Measurements from ENCODE around the gene GID8.
"Not testable (repeated sequence)": the region's sequence is repeated elsewhere in the genome, so short reads cannot be mapped to it uniquely, and the experiment has no call there.

Gene GID8

GRCh38 chr20:62958388-62959100, 20.6 kb downstream of the GID8 start:
- DNase-seq (ENCODE audit: low read depth) = no peak

GRCh38 chr20:62959101-62959971, 21.4 kb downstream of the GID8 start:
- DNase-seq (ENCODE audit: low read depth) = no peak

GRCh38 chr20:62959998-62960436, 22.1 kb downstream of the GID8 start:
- no peak for DNase-seq (ENCODE audit: low read depth)

- not testable (repeated sequence) for DNase-seq (ENCODE audit: low read depth)
Measured at GRCh38 chr20:62960446-62961309, 22.7 kb downstream of the GID8 start.

GRCh38 chr20:62961310-62961783, 23.4 kb downstream of the GID8 start:
- DNase-seq (ENCODE audit: low read depth) = no peak

- no peak for DNase-seq (ENCODE audit: low read depth)
Measured at GRCh38 chr20:62961799-62962198, 23.9 kb downstream of the GID8 start.

- DNase-seq (ENCODE audit: low read depth) = no peak
Measured at GRCh38 chr20:62962221-62962879, 24.4 kb downstream of the GID8 start.

GRCh38 chr20:62962891-62963613, 25.1 kb downstream of the GID8 start:
- no peak for DNase-seq (ENCODE audit: low read depth)

GRCh38 chr20:62963614-62964397, 25.9 kb downstream of the GID8 start:
- DNase-seq (ENCODE audit: low read depth) = no peak

GRCh38 chr20:62964700-62965099, 26.8 kb downstream of the GID8 start:
- DNase-seq (ENCODE audit: low read depth) = no peak

- no peak for DNase-seq (ENCODE audit: low read depth)
Measured at GRCh38 chr20:62965363-62965771, 27.4 kb downstream of the GID8 start.

GRCh38 chr20:62966212-62967148, 28.5 kb downstream of the GID8 start:
- no peak for DNase-seq (ENCODE audit: low read depth)

GRCh38 chr20:62967149-62967501, 29.2 kb downstream of the GID8 start:
- DNase-seq (ENCODE audit: low read depth) = no peak

- no peak for DNase-seq (ENCODE audit: low read depth)
Measured at GRCh38 chr20:62967628-62968351, 29.8 kb downstream of the GID8 start.

- no peak for DNase-seq (ENCODE audit: low read depth)
Measured at GRCh38 chr20:62968378-62969178, 30.6 kb downstream of the GID8 start.

- no peak for DNase-seq (ENCODE audit: low read depth)
Measured at GRCh38 chr20:62969179-62969760, 31.3 kb downstream of the GID8 start.

GRCh38 chr20:62969939-62970306, 32.0 kb downstream of the GID8 start:
- DNase-seq (ENCODE audit: low read depth) = no peak

All from activated gamma-delta T cell treated with anti-CD3 and anti-CD28 coated beads, Interleukin-2, amount 50 U/mL, for 16 hours (primary cell).